Ishikawa (cell line): ENCODE measurements around the gene TMOD1.

Source experiments
- CEBPB ChIP-seq: IDR thresholded peaks from 2 replicates; pipeline ENCODE4 v1.6.1; 2012
- CREB1 ChIP-seq: IDR thresholded peaks from 2 replicates; pipeline ENCODE4 v1.6.1; 2012; ENCODE audit warnings: low read depth
- EGR1 ChIP-seq: IDR thresholded peaks from 2 replicates; pipeline ENCODE4 v1.6.1; 2012
- EP300 ChIP-seq: IDR thresholded peaks from 2 replicates; pipeline ENCODE4 v1.6.1; 2012; ENCODE audit warnings: borderline replicate concordance
- FOXM1 ChIP-seq: IDR thresholded peaks from 2 replicates; pipeline ENCODE4 v1.6.1; 2012; ENCODE audit warnings: low read depth, borderline replicate concordance
- NFIC ChIP-seq: IDR thresholded peaks from 2 replicates; pipeline ENCODE4 v1.6.1; 2012
- RAD21 ChIP-seq: IDR thresholded peaks from 2 replicates; pipeline ENCODE4 v1.6.1; 2012; ENCODE audit warnings: low read depth
- TAF1 ChIP-seq: IDR thresholded peaks from 2 replicates; pipeline ENCODE4 v1.6.1; 2012; ENCODE audit warnings: low read depth, mild to moderate bottlenecking
- TCF12 ChIP-seq: IDR thresholded peaks from 2 replicates; pipeline ENCODE4 v1.6.1; 2012; ENCODE audit warnings: low read depth
- YY1 ChIP-seq: IDR thresholded peaks from 2 replicates; pipeline ENCODE4 v1.6.1; 2012; ENCODE audit warnings: low read depth
- ZBTB7A ChIP-seq: IDR thresholded peaks from 2 replicates; pipeline ENCODE4 v1.6.1; 2012; ENCODE audit warnings: low read depth
- TF ChIP-seq, protein P1 (sequence below): IDR thresholded peaks from 2 replicates; pipeline ENCODE4 v1.6.1; 2012; ENCODE audit warnings: low read depth, mild to moderate bottlenecking

DNA sequence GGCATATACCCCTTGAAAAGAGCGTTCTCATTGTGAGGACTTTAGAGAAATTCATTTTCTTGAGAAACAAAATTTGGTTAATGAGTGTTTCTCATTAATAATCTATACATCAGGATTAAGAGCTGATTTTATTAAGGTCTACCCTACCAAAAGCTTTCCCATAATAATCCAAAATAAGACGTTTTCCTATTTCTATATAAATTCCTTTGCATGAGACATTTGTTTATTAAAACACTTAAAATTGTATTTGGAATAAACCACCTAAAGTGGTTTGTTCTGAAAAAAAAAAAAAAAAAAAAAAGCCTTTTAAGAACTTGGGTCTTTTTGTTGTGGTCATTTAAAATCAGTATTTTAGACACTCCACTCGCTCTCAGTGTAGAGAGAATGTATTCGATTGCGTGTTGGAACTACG lies 695 bp upstream of the TMOD1 start:
- TF ChIP-seq EP300 (no peak), ZBTB7A (no peak), NFIC (no peak), TCF12 (no peak), RAD21 (no peak), TAF1 (no peak), YY1 (no peak), CREB1 (no peak), EGR1 (no peak), FOXM1 (no peak), CEBPB (no peak)
- TF ChIP-seq, protein P1, sequence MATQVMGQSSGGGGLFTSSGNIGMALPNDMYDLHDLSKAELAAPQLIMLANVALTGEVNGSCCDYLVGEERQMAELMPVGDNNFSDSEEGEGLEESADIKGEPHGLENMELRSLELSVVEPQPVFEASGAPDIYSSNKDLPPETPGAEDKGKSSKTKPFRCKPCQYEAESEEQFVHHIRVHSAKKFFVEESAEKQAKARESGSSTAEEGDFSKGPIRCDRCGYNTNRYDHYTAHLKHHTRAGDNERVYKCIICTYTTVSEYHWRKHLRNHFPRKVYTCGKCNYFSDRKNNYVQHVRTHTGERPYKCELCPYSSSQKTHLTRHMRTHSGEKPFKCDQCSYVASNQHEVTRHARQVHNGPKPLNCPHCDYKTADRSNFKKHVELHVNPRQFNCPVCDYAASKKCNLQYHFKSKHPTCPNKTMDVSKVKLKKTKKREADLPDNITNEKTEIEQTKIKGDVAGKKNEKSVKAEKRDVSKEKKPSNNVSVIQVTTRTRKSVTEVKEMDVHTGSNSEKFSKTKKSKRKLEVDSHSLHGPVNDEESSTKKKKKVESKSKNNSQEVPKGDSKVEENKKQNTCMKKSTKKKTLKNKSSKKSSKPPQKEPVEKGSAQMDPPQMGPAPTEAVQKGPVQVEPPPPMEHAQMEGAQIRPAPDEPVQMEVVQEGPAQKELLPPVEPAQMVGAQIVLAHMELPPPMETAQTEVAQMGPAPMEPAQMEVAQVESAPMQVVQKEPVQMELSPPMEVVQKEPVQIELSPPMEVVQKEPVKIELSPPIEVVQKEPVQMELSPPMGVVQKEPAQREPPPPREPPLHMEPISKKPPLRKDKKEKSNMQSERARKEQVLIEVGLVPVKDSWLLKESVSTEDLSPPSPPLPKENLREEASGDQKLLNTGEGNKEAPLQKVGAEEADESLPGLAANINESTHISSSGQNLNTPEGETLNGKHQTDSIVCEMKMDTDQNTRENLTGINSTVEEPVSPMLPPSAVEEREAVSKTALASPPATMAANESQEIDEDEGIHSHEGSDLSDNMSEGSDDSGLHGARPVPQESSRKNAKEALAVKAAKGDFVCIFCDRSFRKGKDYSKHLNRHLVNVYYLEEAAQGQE, result no peak
